Measurements from ENCODE around the gene RFT1.

The RFT1 gene

DNA sequence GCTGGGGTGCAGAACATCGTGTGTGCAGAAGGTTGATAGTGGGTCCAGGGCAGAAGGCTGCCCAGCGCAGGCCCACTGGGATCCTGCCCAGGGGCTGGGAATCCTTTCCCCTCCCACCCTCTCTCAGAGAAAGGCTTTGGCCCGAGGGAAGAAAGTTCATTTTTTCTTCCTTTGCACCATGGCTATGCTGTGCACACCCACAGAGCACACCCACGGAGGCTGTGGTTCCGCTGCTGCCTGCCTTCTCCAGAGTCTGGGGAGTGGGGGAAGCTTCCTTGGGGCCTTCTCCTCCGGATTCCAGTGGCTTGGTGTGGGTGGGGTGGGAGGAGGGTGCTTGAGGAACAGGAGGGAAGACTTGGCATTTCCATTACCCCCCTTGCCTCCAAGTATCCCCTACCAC is 23.7 kb upstream of the RFT1 start:
- TF ChIP-seq TOX (CRISPR knock-in tag; IDR thresholded peaks at IDR 0.05; ENCODE audit: borderline replicate concordance) (no peak), OSR1 (CRISPR knock-in tag; IDR thresholded peaks at IDR 0.05) (no peak), BACH2 (CRISPR knock-in tag; IDR thresholded peaks at IDR 0.05; ENCODE audit: borderline replicate concordance) (no peak), ARNTL (CRISPR knock-in tag; IDR thresholded peaks at IDR 0.05; ENCODE audit: borderline replicate concordance, low read depth) (no peak), ZNF565 (CRISPR knock-in tag; conservative IDR thresholded peaks at IDR 0.05; ENCODE audit: low read depth) (no peak), ESRRG (CRISPR knock-in tag; IDR thresholded peaks at IDR 0.05) (no peak), GLIS3 (CRISPR knock-in tag; IDR thresholded peaks at IDR 0.05) (no peak), RARB (CRISPR knock-in tag; IDR thresholded peaks at IDR 0.05) (no peak), PPARA (CRISPR knock-in tag; IDR thresholded peaks at IDR 0.05; ENCODE audit: borderline replicate concordance) (no peak), ZFP30 (CRISPR knock-in tag; IDR thresholded peaks at IDR 0.05) (no peak), ISL1 (CRISPR knock-in tag; IDR thresholded peaks at IDR 0.05) (no peak), CSRNP3 (CRISPR knock-in tag; IDR thresholded peaks at IDR 0.05) (no peak), PATZ1 (CRISPR knock-in tag; IDR thresholded peaks at IDR 0.05; ENCODE audit: borderline replicate concordance) (no peak), ZNF70 (CRISPR knock-in tag; IDR thresholded peaks at IDR 0.05) (no peak), ZC3H10 (CRISPR knock-in tag; IDR thresholded peaks at IDR 0.05) (no peak), TCF4 (CRISPR knock-in tag; IDR thresholded peaks at IDR 0.05; ENCODE audit: borderline replicate concordance) (no peak)
- TF ChIP-seq, protein P1, sequence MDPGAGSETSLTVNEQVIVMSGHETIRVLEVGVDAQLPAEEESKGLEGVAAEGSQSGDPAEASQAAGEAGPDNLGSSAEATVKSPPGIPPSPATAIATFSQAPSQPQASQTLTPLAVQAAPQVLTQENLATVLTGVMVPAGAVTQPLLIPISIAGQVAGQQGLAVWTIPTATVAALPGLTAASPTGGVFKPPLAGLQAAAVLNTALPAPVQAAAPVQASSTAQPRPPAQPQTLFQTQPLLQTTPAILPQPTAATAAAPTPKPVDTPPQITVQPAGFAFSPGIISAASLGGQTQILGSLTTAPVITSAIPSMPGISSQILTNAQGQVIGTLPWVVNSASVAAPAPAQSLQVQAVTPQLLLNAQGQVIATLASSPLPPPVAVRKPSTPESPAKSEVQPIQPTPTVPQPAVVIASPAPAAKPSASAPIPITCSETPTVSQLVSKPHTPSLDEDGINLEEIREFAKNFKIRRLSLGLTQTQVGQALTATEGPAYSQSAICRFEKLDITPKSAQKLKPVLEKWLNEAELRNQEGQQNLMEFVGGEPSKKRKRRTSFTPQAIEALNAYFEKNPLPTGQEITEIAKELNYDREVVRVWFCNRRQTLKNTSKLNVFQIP (CRISPR knock-in tag; IDR thresholded peaks at IDR 0.05; ENCODE audit: borderline replicate concordance, low read depth), result no peak
- TF ChIP-seq, protein P2, sequence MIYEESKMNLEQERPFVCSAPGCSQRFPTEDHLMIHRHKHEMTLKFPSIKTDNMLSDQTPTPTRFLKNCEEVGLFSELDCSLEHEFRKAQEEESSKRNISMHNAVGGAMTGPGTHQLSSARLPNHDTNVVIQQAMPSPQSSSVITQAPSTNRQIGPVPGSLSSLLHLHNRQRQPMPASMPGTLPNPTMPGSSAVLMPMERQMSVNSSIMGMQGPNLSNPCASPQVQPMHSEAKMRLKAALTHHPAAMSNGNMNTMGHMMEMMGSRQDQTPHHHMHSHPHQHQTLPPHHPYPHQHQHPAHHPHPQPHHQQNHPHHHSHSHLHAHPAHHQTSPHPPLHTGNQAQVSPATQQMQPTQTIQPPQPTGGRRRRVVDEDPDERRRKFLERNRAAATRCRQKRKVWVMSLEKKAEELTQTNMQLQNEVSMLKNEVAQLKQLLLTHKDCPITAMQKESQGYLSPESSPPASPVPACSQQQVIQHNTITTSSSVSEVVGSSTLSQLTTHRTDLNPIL (CRISPR knock-in tag; IDR thresholded peaks at IDR 0.05; ENCODE audit: low read depth), result no peak
- ATAC-seq, result no peak

DNA sequence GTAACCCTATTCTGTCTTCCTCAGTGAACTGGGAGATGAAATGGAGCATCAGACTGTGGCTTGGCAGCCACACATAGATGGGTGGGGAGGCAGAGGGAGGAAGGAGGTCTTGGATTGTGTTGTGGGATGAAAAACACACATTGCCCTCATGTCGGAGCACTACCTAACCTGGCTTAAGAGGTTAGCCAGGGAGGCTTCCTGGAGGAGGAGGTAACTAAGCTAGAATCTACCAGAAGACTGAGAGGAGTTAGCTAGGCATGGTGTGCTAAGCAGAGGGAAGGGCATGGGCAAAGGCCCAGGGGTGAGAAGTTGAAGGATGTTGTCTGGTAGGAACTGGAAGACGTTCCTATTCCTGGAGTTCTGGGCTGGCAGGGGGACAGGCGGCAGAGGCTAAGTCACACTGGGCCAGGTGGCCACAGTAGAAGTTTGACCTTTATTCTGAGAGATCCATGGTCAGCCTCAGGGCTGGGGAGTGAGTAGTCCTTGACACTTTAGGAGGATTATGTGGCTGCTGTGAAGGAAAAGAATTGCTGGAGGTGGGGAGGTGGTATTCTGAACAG is 23.1 kb upstream of the RFT1 start:
- TF ChIP-seq ISL1 (CRISPR knock-in tag; IDR thresholded peaks at IDR 0.05) (no peak), ZC3H10 (CRISPR knock-in tag; IDR thresholded peaks at IDR 0.05) (no peak), ZNF8 (CRISPR knock-in tag; IDR thresholded peaks at IDR 0.05) (no peak), TCF4 (CRISPR knock-in tag; IDR thresholded peaks at IDR 0.05; ENCODE audit: borderline replicate concordance) (no peak)
- no peak for ATAC-seq

- no peak for TF ChIP-seq PATZ1 (CRISPR knock-in tag; IDR thresholded peaks at IDR 0.05; ENCODE audit: borderline replicate concordance)
- no peak for ATAC-seq
Observed at GRCh38 chr3:53151870-53152660, 21.8 kb upstream of the RFT1 start.

DNA sequence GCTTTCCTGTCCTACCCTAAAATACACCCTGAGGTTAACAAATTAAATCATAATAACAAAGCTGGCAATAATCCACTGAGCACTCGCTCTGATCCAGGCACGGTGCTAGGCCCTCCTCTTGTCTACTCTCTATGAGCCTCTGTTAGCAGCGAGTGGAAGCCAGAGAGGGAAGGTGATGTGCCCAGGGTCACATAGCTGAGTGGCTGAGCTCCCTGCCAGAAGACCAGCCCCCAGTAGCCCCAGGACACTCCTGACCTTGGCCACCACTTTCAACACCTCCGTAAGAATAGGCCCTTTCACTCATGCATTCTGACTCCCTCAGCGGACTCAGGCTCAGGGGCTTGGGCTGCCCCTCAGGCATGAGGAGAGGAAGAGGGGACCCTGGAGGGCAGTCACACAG is 21.2 kb upstream of the RFT1 start:
- ATAC-seq, result no peak
- TF ChIP-seq SNAI2 (CRISPR knock-in tag; IDR thresholded peaks at IDR 0.05), result no peak
- no peak for TF ChIP-seq RARB (CRISPR knock-in tag; IDR thresholded peaks at IDR 0.05)
- TF ChIP-seq ZFP30 (CRISPR knock-in tag; IDR thresholded peaks at IDR 0.05), result no peak
- TF ChIP-seq PPARA (CRISPR knock-in tag; IDR thresholded peaks at IDR 0.05; ENCODE audit: borderline replicate concordance), result no peak
- TF ChIP-seq GLIS3 (CRISPR knock-in tag; IDR thresholded peaks at IDR 0.05), result no peak
- no peak for TF ChIP-seq ISL1 (CRISPR knock-in tag; IDR thresholded peaks at IDR 0.05)
- TF ChIP-seq ZNF565 (CRISPR knock-in tag; conservative IDR thresholded peaks at IDR 0.05; ENCODE audit: low read depth), result no peak
- TF ChIP-seq, protein P1 (CRISPR knock-in tag; IDR thresholded peaks at IDR 0.05; ENCODE audit: borderline replicate concordance, low read depth), result no peak
- no peak for TF ChIP-seq ZFP3 (CRISPR knock-in tag; IDR thresholded peaks at IDR 0.05)
- no peak for TF ChIP-seq OSR1 (CRISPR knock-in tag; IDR thresholded peaks at IDR 0.05)
- no peak for TF ChIP-seq ZNF70 (CRISPR knock-in tag; IDR thresholded peaks at IDR 0.05)
- TF ChIP-seq ESRRG (CRISPR knock-in tag; IDR thresholded peaks at IDR 0.05), result no peak
